G401.6 (cell line): ENCODE measurements around the gene HOXC11.
A peak's percentile ranks its signal among the peaks of the same experiment; 100 is the strongest.

Source experiments
- FAIRE-seq: peaks from 2 replicates; lab custom pipeline; 2012; peaks lifted over from hg19 to GRCh38; lab: Jason Lieb, UNC

The HOXC11 gene

DNA sequence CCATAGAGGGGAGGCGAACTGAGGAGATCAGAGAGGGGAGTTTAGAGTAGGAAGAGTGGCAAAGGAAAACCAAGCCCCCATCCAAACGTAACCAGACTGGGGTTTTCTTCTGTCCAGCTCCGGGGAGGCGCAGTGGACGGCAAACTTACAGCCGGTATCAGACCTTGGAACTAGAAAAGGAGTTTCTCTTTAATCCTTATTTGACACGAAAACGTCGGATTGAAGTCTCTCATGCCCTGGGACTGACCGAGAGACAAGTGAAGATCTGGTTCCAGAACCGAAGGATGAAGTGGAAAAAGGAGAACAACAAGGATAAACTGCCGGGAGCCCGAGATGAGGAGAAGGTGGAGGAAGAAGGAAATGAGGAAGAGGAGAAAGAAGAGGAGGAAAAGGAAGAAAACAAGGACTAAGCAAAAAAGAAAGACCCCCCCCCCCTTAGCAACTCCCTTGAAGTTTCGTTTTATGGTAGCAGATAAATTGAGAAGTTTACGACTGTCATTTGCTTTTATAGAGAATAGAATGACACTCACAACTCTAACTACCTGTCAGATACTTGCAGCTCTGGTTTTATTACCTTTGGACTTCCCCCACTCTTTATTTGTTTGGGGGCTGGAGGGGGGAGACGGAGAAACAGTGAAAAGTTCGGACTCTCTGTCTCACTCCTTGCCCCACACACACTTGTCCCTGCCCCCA, 38.2 kb downstream of the HOXC11 start:
- FAIRE-seq, result no peak

DNA sequence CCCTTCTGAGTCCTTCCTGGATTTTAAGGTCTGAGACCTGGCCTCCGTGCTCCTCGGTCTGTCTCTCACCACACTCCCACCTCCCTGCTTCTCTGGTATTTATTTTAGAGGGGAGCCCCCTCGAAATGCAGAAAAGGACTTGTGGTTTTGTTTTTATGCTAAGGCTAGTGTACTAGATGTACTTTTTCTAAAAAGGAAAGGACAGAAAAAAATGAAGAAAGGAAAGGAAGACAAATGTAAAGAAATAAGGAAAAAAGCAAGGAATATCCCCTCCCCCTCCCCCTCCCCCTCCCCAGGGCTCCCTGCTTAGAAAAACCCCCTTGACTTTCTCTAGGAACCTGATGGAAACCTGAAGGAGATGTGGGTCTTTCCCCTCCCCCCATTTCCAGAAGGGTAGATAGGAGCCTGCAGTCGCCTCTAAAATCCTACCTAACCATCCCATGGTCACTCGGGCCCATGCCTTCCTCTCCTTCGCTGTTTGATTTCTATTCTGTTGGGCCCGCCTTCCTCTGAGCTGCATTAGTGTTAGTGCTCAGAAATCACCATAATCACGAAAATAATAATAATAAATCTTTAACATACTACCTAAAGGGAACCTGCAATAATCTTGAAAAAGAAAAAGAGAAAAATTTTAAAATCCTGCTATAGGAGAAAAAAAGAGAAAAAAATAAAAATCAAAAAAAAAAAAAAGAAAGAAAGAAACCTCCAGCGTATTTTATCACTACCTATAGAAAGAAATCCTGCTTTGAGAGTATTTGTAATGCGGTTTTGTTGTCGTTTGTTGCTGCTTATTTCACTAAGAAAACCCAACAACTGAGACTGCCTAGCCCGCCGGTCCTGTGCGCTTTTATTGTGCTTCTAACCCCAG, 39.0 kb downstream of the HOXC11 start:
- FAIRE-seq, result peak; percentile 87

DNA sequence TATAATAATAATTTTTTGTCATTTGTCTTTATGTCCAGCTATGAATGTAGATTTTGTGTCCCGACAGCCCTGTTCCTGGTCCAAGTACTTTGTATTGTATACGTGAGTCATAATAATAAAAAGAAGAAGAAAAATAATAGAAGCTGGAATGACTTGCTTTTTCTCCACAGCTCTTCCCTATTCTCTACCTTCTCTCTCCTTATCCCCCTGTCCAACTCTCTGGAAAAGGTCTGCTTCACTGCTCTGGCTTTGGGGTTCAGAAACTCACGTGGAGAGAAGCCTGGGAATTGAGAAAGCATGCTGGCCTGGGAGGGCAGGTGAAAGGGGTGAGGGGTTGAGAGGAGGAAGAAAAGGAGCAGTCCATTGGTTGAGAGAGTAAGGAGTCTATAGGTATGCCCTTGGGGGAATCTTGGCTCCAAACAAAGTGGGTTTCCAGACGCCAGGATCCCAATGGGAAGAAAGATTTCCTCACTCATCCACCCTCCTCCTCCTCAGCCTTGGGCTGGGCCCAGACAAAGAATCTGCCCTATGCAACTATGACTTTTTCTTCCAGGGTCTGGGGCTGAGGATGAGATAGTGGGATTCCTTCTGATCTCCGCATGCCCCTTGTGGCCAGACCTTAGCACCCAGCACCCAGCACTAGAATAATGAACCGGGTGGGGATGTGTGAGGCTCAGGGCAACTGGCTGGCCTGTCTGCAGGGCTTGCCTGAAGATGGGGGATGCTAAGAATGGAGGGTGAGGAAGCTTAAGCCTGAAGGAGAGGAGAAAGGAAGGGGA, 39.9 kb downstream of the HOXC11 start:
- FAIRE-seq, result peak; percentile 58

DNA sequence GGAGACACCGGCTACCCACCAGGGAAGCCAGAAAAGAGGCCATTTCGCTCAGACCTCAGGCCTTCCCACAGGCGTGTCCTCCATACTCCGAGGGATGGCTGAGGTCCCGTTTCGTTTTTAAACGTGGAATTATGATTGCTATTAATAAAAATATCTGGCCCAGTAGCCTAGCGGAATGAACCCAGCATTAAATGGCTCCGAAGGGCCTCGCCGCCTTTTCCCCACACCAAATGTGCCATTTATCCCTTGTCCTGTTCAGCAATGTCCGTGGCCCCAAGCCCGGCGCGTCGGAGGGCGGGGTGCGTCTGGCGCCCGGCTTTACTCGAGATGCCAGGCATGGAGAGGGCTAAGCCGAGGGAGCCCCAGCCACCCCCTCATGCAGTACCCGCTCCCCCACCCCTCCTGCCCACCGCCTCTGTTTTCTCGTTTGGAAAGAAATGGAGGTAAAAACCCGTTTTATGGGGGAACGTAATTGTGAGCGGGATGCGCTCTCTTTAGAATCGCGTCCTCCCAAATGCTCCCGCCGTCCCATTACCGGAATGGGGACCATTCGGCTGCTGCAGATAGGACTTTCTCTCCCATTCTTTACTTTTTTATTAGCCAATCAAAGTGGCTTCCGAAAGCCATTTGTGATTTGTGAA, 41.6 kb downstream of the HOXC11 start:
- no peak for FAIRE-seq

DNA sequence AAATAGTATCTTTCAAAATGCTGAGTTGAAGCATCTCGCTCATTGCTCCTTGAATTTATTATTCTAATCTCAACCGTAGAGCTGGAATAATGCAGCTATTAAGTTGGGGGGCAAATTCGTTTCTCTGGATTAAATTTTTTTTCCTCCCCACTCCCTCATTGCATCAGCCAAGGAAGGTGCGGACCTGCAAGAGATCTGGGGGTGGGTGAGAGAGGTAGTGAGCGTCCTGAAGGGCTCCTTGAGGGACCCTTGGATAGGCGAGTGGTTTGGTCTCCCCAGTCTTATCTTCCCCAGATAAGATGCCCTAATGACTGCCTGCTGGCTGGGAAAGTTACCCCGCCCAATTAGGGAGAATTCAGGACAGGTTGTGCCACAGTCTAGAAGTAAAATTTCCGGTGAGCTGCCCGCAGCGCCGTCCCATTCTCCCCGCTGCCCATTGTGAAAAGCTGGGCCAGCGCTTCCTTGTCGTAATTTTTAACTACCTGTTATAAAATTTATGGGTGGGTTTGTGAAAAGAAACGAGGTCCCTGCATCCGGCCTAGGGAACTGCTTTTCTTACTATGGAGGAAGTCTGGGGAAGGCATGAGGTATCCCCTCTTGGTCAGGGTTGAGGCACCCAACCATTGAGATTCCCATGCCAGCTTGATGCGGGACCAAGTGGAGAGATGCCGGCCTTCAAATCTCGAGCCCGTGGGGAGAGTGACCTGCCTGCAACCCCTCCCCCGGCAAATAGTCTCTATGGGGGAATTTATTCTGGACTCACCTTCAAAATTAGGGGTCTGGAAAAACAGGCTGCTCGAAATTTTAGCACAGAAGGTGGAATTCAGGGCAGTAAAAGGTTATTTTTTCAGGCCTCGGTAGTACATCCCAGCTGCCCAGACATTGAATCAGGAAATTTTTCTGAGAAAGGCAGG, 42.3 kb downstream of the HOXC11 start:
- FAIRE-seq, result no peak

DNA sequence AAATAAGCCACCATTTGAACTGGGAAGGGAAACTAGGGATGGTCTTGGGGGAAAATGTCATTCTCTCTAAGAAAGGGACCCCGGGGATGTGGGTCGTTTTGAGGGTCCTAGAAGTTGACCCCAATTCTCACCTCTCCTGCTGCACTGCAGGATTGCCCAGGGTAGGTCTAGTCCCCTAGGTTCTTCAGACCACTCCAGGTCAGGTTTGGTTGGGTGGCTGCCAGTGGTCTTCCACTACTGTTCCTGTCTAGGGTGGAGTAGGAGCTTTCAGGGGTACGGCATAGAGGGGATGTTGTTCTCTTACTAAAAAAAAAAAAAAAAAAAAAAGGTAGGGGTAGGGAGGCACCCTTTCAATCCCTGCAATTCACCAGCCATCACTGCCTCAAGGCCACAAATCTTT, 43.1 kb downstream of the HOXC11 start:
- no peak for FAIRE-seq

DNA sequence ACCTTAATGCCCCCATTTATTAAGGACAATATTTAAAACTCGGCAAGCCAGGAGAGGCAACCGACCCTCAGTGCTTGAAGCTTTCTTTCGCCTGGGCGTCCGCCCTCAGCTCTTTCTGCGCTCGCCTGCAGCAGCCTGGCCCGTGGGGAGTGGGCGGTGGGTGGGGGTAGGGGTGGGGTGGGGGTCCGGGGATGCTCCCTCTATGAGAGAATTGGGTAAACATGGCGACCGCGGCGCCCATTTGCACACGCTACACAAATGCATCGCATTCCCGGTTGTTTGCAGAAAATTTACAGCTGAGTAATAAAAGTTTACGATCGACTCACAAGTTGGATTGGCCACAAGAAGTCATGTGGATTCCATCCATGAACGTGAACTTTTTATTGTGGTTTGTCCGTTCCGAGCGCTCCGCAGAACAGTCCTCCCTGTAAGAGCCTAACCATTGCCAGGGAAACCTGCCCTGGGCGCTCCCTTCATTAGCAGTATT, 43.6 kb downstream of the HOXC11 start:
- peak; percentile 97 for FAIRE-seq

DNA sequence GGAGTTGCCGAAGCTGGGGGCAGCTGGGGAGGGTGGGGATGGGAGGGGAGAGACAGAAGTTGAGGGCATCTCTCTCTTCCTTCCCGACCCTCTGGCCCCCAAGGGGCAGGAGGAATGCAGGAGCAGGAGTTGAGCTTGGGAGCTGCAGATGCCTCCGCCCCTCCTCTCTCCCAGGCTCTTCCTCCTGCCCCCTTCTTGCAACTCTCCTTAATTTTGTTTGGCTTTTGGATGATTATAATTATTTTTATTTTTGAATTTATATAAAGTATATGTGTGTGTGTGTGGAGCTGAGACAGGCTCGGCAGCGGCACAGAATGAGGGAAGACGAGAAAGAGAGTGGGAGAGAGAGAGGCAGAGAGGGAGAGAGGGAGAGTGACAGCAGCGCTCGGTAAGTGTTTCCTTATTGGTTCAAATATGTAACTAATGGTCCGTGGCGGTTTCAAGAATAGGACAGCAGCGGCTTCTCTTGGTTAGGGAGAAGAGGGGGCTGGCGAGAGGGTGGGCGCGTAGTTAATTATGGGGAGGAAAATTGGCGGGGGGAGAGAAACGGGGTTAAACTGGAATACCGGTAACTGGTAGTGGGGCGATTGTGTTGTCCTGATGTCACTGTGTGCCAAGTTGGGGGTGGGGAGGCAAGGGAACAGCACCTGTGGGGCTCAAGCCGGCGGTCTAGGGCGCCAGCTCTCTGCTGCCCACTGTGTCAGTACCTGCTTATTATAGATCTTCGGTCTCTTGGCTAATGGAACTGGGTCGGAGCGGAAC, 44.3 kb downstream of the HOXC11 start:
- no peak for FAIRE-seq

DNA sequence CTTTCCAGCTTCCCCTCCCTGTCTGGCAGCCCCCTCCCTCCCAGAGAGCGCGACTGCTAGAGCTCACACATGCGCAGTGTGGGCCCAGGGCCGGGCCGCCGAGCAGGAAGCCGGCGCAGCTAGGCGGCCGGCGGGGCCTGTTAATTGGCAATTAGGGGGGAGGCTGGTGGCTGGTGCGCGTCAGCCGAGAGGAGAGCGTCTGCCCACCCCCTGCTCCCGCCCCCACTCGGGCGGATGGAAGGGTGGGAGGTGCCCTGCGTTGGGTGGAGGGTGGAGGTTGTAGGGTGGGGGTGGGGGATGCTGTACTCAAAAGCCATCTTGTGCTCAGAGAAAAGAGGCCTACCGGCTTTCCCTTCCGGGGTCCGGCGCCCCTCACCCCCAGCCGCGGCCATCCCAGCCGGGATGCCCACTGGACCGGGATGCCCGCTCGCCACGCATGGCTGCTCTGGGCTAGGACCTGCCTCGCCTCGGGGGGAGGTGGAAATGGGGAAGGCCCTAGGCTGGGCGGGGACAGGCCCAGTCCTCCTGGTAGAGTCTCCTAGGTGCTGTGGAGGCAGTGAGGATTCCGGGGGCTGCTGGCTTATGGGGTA, 45.0 kb downstream of the HOXC11 start:
- peak; percentile 63 for FAIRE-seq

DNA sequence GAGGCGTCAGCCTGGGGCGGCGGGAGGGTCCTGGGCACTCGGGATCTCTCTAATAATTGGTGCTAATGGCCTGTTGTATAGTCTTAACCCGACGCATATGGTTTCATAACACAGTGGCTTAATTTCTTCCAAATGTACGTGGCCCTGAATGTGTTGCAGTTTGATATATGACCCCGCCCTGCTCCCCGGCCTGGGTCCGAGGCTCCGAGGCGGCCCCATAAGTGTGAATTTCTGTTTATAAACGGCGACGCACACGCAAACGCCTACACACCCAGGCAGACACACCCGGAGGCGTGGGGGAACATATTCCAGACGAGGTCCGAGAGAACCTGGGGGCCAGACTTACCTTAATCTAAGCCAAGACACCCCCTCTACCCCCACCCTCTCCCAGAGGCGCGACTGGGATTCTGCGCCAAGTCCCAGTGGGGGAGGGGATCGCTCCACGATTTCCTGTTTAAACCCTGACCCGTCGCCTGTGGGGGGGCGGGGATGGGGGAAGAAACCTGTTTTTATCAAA, 45.6 kb downstream of the HOXC11 start:
- no peak for FAIRE-seq

DNA sequence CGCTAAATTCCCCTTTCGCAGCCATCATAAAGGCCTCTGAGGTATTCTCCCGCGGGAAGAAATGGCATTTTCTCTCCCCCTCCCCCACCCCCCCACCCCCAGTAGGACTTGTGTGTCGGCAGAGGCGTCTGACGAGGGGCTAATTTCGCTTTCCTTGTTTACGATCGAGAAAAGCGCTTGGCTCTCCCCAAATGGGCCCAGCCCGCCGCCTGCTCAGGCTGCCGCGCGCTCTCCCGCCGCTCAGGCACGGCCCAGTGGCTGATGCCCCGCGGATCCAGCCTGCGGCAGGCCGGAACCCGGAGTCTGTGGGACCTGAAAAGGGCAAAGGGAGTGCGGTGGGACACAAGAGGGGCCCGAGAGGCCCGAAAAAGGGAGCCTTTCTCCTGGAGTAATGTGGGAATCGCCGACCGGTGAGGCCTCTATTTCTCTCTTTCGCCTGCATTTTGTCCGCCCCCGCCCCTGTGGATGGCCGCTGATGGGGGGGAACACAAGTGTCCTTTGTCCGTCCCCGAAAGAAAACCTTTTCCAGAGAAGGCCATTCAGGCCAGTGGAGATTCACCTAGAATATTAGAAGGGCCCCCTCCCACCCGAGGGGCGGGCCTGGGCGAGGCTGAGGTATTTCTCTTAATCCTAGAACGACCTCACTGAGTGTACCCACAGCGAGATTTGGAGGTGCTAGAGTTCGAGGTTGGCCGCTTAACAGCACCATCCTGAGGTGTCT, 46.3 kb downstream of the HOXC11 start:
- no peak for FAIRE-seq

DNA sequence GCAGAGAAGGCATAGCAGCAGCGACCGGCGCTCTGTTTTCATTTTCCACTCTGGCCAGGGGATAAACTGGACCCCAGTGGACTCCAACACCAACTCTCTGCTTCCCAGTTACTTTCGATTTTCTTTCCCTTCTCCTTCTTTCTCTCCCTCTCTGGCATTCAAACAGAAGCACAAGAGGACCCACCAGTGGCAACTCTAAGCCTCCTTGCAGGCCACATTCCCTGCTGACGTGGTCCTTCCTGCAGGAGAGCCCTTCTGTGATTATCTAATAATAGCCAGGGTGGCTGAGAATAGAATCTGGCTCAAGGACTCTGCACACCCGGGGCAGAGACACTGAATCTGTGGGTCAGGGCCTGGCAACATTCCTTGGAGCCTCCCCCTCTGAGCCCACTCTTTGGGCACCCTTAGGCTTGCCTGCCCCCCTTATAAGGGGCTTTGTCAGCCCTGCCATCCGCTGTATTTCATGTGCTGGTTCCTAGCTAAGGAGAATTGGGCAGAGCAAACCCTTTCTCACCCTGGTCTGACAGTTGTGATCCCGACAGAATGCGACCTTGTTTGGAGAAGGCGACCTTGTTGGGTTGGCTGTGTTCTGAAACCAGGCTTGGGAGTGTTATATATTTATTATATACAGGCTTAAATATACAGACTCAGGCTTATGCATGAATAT, 47.1 kb downstream of the HOXC11 start:
- no peak for FAIRE-seq

DNA sequence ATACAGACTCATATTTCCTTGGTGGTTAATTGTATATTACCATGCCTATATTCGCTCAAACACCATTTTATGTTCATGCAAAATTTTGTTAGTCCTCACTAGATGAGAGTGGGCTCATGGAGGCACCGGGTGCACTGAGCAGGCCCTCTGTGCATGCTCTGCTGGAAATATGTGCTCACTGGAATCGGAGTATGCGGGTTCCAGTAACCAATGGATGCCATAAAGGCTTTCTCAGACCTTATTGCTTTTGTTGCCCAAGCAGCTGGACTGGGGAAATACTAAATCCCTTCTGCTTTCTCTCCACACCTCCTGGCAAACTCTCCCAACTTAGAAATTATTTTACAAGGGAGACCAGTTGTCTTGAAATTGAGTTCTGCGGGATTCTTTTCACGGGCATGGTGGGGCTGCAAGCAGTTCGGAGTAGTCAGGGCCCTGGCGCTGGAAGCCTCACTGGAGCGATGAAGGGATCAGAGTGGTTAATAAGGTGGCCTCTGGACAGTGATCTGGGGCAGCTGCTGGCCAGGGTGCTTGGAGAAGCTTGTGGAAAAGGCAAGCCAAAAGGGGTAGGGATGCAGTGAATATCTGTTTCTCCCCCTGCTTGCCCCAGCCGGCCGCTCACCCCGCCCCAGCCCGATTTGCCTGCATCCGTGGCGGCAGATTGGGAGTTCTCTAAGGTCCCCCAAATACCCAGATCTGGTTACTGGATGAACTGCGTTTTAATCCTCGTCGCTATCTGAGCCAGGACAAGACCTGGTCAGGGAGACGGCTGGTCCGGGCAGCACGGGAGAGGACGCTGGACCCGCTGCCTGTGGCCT, 47.9 kb downstream of the HOXC11 start:
- FAIRE-seq, result no peak

DNA sequence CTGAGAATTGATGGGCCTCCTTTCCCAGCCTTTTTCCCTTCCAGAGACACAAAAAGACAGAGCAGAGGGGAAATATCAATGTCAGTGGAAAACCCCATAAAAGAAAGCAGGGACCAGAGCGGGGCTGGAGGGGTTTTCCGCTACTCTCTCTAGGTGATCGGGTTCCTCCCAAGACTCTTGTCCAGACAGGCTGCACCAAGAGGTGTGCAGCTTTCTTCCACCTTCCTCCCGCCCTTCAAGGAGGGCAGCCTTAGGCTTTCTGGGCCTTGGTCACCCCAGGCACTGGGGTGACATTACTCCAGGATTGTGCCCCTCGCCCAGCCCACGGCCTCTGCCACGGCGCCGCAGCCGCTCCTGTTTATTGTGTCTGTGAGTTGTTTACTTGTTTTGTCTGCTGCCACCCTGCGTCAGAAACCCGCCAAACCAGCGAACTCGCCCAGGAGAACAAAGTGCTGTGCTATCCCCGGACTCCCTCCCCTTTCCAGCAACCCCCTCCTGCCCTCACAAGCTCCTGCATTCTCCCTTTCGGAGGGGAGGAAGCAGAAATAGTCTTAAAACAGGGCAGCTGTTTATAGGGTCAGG, 48.6 kb downstream of the HOXC11 start:
- peak; percentile 90 for FAIRE-seq

DNA sequence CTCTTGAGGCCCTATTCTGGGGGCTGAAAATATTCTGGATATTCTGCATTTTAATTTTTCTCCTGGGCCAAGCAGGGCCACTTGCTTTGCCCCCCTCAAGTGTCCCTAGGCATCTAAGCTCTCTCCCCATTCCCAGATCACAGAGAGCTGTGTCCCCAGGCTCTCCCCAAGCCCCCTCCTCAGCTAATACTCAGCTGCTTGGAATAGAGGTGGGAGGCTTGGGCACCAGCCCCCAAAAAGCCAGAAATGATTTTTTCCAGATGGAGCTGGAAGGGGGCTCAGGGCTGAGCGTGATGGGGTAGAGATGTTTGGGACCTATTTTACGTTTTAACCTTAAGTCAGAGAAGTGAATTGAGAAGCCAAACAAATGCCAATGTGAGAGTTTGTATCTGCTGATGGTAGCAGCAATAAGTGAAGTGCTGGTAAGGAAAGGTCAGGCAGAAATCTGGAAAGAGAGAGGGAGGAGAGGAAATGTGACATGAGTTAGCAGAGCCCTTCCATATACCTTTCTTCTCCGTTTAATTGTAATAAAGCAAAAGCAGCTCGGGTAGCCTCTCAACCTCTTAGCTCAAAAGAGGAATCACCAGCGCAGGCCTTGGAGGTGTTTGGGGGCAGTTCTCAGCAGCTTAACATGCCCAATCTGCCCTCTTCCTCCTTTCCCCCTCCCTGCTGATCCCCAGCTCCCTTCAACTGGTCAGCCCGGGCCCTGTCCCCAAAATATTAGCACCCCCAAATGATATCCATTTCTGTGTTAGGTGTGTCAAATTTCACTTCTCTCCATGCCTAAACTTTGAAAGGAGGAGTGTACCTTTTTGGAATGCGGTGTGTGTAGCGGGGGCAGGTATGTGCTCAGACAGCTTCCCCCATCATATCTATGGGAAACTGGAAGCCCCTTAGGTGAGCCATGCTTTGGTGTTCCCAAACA, 50.3 kb downstream of the HOXC11 start:
- no peak for FAIRE-seq

DNA sequence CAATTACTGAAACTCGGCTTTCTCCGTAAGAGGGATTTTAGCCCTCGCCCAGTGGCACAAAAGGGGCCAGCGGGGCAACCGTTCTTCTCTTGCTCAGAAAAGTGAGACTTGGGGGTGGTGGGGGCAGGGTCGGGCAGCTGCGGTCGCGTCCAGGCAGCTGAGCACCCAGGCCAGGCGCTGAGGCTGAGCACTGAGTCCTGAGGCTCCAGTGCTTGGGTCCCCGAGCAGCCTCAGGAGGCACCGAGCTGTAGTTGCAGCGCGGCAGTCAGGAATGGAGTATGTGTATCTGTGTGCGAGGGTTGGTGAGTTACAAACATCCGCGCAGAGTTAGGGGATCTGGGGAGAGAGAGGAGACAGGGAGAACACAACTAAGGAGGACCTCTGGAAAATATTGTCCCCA, 51.2 kb downstream of the HOXC11 start:
- FAIRE-seq, result no peak
